Activated gamma-delta T cell (primary cell): Measurements from ENCODE around the gene USP24.

ENCODE experiments used
- DNase-seq: peaks from one replicate; lab custom pipeline; 2025; lab: John Stamatoyannopoulos, UW

Gene USP24

DNA sequence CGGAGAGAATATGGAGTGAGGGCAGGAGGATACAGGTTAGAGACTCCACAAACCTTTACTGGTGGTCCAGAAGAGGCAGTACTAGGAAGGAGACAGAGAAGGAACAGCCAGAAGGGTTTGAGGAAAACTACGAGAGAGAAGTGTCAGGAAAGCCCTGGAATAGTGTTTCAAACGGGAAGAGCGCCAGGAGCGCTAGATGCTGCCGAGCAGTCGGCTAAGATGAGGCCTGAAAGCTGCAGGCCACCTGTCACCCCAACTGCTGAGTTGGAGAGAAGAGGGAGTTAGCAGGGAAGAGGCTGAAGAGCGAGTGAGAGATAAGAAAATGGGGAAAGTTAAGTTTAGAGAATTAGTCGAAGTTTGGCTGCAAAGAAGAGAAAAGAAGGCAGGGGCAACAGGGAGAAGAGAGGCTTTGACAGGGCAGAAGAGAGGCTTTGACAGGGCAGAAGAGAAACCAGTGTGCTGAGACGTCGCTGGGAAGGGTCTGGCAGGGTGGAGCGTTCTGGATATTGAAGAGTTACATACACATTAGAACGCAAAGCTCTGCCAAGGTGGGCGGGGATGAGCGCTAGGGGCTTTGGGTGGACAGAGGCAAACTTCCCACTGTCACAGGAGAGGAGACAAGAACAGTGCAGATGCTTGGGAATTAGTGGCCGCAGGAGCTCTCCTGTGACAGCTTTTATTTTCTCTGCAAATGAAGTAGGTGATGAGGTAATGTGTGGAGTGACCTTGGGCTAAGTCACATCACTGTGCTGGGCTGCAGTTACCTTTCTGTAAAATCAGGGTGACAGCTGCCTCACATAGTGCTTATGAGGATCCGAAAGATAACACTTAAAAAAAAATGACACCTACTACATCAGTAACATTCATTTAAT is 144.6 kb downstream of the USP24 start:
- DNase-seq, result no peak

DNA sequence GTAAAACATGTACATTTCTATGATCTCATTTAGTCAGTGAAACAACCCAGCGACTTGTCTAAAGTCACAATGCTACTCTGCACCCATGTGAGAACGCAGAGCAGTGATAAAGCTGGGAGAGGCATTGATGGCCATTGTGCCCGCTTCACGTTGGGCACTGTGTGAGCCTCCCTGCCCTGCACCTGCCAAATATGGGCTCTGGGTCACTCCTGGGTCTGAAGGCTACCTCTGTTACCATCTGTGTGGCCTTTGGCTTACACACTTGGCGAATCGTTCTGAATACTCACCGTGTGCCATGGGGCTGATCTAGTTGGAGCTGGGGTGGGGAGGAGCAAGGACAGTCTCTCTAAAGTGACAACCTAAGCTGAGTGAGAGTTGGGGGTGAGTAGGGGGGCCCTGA is 145.9 kb downstream of the USP24 start:
- DNase-seq, result no peak

DNA sequence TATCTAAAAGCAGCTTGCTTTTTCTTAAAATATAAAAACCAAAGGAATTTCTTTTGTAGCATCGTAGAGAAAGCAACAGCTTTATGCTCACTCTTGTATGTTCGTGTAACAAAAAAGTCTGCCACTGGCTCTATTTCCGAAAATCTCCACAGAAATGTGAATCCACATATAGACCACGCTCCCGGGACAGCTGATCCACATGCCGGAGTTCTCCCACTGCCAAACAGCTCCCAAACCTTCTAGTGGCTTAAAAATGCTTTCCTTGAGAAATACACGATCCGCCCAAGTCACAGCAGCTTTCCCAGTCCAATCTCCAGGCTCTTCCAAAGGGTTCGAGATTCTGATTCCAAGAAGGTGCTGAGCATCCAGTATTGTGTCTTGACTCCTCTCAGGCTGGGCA is 146.5 kb downstream of the USP24 start:
- no peak for DNase-seq

DNA sequence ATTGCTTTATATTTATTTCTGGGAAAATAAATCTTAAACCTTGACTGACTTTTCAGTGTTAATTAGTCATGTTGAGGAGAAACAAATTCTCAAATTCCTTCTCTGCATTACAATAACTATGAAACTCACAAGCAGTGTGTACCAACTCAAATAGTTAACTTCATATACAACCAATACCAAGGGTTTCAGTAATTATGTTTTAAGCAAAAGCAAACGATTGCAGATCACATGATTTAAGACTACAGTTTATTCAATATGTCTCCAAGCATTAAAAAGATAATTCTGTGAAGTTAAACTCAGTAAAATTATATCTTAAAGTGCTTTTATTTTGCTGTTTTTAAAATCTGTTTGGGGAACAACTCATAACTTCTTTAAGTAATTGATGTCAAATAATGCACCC is 147.2 kb downstream of the USP24 start:
- no peak for DNase-seq

DNA sequence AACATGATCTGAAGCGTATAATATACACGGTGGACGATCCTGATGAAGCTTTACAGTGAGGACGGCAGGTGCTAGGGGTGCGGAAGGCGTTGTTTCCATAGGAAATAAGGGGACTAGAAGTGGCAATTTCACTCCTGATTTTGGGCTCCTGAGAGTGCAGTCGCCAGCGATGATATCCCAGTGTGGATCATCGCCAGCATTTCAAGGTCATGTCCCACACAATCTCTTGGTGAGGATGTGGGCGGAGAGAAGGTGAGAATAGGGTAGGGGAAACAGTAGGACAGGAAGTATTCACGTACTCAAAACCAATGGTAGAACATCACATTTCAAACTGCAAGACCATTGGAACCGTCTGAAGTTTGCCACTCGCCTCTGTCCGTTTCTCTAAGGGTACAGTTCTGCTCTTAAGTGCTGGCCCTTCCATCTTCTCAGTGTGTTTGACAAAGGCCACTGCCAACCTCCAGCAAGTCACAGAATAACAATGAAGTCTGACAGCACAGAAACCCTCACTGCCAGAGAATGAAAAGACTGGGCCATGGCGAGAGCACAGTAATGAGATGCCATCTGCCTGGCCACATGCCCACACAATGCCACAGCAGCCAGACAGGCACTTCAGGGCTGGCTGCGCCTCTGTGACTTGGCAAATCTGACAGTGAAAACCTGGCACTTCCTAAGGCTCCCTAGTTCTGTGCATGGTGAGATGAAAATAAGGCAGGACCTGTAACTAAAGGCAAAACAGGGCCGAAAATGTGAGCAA is 148.0 kb downstream of the USP24 start:
- DNase-seq, result no peak

DNA sequence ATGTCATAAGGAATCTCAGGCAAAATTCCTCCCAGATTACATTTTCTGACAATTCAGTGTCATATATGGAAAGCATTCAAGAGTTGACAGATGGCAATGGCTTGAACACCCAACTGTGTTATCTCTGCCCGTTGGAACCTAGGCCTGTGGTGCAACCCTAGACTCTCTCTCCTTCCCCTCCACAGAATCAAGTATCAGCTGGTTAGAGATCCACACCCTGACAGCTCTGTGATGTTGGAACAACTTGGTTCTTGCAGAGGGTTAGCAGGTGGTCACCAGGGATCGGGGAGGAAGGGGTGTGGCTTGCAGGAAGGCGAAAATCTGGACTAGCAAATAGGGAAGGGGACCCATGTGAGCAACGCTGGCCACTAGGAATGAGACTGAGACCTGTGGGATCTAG is 149.5 kb downstream of the USP24 start:
- no peak for DNase-seq

DNA sequence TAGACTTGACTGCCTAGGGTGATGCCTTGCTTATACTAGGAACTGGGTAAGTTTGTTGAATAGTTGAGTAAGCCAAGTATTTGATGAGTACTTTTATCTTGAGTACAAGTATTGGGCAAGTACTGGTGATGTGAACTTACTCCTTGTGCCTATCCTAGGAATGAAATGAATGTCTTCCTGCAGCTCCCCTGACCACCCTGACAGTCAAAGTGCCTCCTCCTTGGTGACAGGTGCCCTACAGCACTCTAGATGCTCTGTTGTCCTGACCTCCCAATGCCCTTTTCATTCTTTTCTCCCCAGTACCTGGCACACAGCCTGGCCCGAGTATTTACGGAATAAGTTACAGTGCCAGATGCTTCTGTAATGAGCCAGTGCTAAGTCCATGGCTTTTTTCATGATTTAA is 150.3 kb downstream of the USP24 start:
- no peak for DNase-seq

DNA sequence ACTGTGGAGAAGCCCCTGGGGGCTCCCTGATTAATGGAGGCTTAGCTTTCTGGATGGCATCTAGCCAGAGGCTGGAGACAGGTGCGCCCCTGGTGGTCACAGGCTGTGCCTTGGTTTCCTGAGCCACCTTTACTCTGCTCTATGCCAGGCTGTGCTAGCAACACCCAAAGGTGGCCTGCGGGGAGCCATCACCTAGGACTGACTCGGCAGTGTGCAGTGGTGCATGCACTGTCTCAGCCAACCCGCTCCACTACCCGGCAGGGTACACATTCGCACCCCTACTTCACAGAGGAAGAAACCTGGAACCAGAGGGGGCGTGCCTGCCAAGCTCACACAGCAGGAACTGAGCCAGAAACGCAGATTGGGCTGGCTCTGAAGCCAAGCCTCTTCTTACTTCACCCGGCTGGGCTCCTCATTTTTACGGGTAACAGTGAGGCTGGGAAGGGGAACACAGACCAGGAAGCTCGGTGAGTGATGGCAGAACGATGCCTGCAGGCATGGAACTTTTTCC is 151.0 kb downstream of the USP24 start:
- no peak for DNase-seq

DNA sequence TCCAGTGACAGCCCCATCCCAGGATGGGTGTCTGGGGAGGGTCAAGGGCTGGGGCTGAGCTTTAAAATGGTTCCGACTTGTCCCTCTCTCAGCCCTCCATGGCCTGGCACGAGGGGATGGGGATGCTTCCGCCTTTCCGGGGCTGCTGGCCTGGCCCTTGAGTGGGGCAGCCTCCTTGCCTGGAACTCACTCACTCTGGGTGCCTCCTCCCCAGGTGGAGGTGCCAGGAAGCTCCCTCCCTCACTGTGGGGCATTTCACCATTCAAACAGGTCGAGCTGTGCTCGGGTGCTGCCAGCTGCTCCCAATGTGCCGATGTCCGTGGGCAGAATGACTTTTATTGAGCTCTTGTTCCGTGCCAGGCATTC is 151.6 kb downstream of the USP24 start:
- DNase-seq, result no peak

DNA sequence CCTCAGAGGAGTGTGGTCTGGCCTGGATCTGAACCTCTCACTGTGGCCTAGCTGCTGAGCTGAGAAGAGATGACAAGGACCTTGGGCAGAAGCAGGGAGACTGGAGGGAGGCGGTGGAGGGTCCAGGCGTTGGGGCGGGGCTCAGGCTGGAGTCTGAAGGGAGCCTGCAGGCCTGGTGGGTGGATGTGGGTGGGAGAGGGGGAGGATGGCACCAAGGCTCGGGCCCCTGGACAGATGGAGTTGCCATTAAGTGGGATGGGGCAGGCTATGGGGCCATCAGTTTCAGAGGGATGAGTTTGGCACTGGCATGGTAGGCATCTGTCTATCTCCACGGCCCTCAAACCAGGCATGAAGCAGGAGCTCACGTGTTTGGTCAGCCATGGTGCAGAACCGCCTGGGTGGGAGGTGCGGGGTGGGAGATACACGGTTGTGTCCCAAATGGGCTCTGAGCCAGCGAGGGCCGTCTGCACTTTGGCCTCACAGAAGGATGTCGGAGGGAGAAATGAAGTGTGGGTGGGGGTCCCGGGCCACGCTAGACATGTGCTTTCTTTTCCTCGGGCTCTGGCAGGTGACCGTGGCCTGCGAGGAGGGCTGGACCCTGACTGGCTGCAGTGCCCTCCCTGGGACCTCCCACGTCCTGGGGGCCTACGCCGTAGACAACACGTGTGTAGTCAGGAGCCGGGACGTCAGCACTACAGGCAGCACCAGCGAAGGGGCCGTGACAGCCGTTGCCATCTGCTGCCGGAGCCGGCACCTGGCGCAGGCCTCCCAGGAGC is 152.2 kb downstream of the USP24 start:
- DNase-seq, result no peak

DNA sequence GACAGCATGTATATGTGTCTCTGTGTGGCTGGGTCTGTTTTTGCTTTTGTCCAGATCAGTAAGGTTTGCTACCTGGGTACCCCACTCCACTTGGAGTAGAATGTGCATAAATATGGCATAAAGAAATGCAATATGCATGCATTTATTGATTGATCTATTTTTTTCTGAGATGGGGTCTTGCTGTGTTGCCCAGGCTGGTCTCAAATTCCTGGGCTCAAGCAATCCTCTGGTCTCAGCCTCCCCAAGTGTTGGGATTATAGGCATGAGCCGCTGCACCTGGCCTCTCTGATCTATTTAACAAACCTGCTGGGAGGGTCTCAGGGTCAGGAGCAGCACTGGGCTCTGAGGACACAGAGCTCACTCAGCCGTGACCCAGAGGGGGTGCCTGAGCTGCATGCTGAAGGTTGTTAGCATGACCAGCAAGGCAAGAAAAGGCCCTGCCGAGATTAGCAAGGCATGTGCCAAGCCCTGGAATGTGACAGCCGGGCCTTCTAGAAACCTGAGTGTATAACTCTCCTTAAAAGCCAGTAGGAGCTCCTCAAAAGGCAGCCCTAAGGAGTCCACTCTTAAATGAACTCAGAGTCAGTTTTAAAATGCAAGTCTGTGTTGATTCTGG is 153.3 kb downstream of the USP24 start:
- no peak for DNase-seq

DNA sequence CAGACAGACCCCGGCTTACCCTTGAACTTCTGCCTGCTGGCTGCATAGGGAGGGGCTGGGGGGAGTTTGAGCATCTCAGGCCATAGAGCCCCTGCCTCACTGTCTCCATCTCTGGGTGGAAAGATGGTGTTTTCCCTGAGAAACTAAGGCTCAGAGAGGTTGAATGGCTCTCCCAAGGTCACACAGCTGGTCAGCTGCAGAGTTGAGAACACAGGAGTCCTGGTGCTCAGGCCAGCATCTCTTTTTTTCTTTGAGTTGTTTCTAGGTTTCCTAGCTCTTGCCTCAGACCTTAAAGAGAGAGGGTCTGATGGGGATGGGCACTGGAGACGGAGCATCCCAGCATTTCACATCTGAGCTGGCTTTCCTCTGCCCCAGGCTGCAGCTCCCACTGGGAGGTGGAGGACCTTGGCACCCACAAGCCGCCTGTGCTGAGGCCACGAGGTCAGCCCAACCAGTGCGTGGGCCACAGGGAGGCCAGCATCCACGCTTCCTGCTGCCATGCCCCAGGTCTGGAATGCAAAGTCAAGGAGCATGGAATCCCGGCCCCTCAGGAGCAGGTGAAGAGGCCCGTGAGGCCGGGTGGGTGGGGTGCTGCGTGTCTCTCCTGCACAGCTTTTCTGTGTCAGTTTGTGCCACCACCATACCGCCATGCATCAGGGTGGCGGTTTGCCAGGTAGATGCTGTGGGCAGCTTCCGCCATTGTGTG is 154.0 kb downstream of the USP24 start:
- DNase-seq, result no peak

DNA sequence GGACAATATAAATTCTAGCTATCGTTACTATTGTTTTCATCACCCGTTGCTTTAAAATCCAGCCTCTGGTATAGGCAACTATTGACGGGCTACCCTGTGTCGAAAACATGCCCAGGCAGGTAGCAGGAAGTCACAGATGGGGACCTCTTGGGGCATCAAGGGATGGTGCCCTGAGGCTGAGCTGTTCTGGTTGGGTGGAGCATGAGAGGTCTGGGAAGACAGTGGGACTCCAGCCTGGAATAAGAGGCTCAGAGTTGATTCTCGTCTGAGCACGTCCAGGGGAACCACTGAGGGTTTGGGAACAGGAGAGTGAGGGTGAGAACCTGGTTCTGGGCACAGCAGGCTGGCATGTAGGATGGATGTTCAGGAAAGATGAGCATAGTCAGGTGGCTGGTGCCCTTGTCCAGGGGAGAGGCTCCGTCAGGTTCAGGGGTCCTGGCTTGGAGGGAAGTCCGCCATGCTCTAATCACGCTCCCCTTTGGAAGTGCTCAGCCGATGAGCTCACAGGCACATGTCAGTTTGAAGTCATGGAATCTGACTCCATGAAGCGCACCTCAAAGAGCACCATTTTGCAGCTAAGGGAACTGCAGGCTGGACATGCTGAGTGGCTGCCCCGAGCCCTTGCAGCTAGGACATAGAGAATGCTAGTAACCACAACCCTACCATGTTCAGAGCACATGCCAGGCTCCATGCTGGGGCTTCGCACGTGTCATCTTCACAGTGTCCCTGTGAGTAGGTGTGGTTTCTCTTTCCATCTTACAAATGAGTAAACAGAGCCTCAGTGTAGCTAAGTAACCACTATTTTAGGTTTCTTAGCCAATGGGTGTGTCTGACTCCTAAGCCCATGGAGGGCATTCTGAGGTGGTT is 154.8 kb downstream of the USP24 start:
- no peak for DNase-seq

DNA sequence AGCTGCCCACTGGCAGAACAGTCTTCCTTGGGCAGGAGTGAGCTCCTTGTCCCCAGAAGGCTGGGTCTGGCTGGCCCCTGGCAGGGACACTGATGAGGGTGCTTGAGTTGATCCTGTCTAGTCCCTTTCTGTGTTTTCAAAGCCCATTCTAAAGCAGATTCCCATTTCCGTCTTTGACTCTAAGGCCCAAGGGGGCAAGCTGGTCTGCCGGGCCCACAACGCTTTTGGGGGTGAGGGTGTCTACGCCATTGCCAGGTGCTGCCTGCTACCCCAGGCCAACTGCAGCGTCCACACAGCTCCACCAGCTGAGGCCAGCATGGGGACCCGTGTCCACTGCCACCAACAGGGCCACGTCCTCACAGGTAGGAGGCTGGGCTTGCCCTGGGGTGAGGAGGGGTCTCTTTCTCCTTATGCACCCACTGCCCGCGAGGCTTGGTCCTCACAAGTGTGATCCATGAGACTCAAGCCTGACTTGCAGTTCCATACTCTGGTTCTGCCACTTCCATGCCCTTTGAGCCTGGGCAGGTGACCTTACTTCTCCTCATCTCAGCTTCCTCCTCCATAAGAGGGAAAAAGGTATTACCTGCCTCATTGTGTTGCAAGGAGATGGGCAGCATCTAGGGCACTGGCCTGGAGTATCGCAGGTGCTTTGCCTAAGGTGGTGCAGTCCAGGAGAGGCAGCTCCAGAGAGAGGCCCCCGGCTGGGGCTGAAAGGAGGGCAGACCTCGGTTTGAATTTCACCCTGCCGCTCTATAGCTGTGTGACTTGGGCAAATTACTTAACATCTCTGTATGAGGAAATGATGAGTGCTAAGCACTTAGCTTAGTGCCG is 155.6 kb downstream of the USP24 start:
- DNase-seq, result no peak

DNA sequence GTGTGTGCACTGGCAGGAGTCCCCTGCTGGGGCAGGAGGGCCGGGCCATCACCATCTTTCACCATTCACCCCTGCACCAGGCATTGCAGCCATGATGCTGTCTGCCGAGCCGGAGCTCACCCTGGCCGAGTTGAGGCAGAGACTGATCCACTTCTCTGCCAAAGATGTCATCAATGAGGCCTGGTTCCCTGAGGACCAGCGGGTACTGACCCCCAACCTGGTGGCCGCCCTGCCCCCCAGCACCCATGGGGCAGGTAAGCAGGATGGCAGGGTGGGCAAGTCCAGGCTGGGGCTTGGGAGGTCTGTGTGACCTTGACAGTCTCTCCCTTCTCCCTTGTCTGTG is 157.2 kb downstream of the USP24 start:
- no peak for DNase-seq

DNA sequence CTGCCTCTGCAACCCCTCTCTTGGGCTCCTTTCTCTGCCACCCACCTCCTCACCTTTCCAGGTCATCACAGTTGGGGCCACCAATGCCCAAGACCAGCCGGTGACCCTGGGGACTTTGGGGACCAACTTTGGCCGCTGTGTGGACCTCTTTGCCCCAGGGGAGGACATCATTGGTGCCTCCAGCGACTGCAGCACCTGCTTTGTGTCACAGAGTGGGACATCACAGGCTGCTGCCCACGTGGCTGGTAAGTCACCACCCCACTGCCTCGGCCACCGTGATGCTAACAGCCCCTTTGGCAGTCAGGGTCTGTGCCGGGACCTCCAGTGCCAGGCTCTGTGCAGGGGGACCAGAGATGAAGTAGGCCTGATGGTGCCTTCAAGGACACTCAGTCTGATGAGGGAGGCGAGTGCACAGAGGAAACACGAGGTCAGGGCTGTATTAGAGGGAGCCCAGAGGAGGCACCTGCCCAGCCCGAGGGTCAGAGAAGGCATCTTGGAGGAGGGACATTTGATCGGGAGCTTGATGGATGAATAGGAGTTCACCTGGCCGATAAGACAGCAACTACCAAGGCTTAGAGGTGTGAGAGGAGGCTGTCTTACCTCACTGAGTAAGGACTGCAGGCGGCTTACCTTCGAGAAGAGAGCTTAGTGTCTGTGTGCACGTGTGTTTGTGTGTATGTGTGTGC is 157.8 kb downstream of the USP24 start:
- no peak for DNase-seq

DNA sequence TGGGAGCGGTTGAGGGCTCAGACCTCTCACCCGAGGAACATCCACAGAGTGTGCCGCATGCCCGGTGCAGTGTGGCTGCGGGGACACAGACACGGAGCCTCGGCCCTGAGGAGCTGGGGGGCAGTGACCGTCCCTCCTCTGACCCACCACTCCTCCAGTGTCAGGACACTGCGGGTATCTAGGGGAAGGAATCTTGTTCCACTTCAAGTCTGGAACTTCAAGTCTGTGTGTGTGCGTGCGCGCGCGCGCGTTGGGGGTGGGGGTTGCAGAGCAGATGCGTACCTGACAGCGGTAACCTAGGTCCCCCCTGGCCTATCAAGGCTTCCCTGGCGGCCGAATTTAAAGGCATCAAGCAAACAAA is 158.6 kb downstream of the USP24 start:
- DNase-seq, result no peak

DNA sequence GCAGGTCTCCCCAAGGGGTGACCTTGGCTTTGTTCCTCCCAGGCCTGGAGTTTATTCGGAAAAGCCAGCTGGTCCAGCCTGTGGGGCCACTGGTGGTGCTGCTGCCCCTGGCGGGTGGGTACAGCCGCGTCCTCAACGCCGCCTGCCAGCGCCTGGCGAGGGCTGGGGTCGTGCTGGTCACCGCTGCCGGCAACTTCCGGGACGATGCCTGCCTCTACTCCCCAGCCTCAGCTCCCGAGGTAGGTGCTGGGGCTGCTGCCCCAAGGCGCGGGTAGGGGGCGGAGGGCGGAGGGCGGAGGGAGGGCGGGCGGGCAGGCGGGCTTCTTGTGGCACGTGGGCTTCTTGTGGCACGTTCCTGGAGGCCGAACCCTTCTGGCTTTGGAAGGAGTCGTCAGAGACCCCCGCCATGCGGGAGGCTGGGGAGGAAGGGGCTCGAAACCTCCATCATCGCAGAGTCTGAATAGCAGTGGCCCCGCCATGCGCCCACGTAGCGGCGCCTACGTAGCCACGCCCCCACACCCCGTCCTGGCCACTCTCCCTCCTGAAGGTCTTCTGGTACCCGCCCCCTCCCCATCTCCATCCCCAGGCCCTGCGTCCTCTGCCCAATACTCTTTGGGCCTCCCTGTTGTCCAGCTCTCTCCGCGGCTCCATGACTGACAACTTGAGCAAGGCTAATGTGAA is 159.1 kb downstream of the USP24 start:
- no peak for DNase-seq
